HEK293 (cell line): ENCODE data around the gene GDF2.

Experiments
- CTCF ChIA-PET: fragments of 350-600 bp; formaldehyde crosslinking; extraction: SDS; loops from one replicate; lab custom pipeline; 2021; ENCODE audit warnings: antibody characterized with exemption; lab: Yijun Ruan, JAX
- POLR2A ChIA-PET: fragments of 300-600 bp; formaldehyde crosslinking; extraction: SDS; loops from one replicate; lab custom pipeline; 2020; ENCODE audit warnings: antibody characterized with exemption, inconsistent platforms; lab: Yijun Ruan, JAX
- H3K27ac ChIP-seq: fragments of 200-500 bp; sonication (Bioruptor generic); 2 replicates; pipeline ENCODE4 v1.5.1; 2014; ENCODE audit warnings: low read depth, low read length, control low read depth, inconsistent platforms; ENCODE audit errors: extremely low read depth
- H3K36me3 ChIP-seq, 2 experiments: fragments of 200-500 bp in 1 of 2; sonication (Bioruptor generic) in 1 of 2; 1 replicate in 1 of 2; 2 replicates in 1 of 2; pipeline ENCODE4 v1.5.1; 2014 to 2017; ENCODE audit warnings: inconsistent platforms in 2 of 2, low read length in 2 of 2; ENCODE audit not compliant: control insufficient read depth in 2 of 2, insufficient read depth in 1 of 2
- H3K4me1 ChIP-seq: fragments of 200-500 bp; sonication (Bioruptor generic); 2 replicates; pipeline ENCODE4 v1.5.1; 2014; ENCODE audit warnings: mild to moderate bottlenecking, low read length, inconsistent platforms; ENCODE audit not compliant: control insufficient read depth, insufficient read depth
- H3K4me3 ChIP-seq: 2 replicates; pipeline ENCODE4 v1.5.1; 2011; ENCODE audit warnings: low read depth, mild to moderate bottlenecking, control low read depth, low read length, moderate library complexity
- H3K9me3 ChIP-seq: fragments of 200-500 bp; sonication (Bioruptor generic); 2 replicates; pipeline ENCODE4 v1.5.1; 2014; ENCODE audit warnings: low read depth, low read length, inconsistent platforms; ENCODE audit not compliant: control insufficient read depth, insufficient read depth
- AEBP2 ChIP-seq: fragments of 450-650 bp; formaldehyde crosslinking; IDR thresholded peaks from 2 replicates; pipeline ENCODE4 v1.5.1; 2016; ENCODE audit warnings: missing biosample characterization, missing genetic modification characterization, borderline replicate concordance
- KLF1 ChIP-seq: fragments of 450-650 bp; formaldehyde crosslinking; IDR thresholded peaks from 2 replicates; pipeline ENCODE4 v1.5.1; 2016; ENCODE audit warnings: missing biosample characterization, missing genetic modification characterization
- KLF10 ChIP-seq: fragments of 450-650 bp; IDR thresholded peaks from 2 replicates; pipeline ENCODE4 v1.5.1; 2018; ENCODE audit warnings: missing biosample characterization, mild to moderate bottlenecking, missing genetic modification characterization
- KLF9 ChIP-seq: fragments of 450-650 bp; formaldehyde crosslinking; IDR thresholded peaks from 2 replicates; pipeline ENCODE4 v1.5.1; 2016; ENCODE audit warnings: missing biosample characterization, missing genetic modification characterization, low read depth
- MYNN ChIP-seq: fragments of 450-650 bp; formaldehyde crosslinking; IDR thresholded peaks from 2 replicates; pipeline ENCODE4 v1.5.1; 2016; ENCODE audit warnings: missing biosample characterization, missing genetic modification characterization, borderline replicate concordance
- PATZ1 ChIP-seq: fragments of 450-650 bp; formaldehyde crosslinking; IDR thresholded peaks from 2 replicates; pipeline ENCODE4 v1.5.1; 2016; ENCODE audit warnings: missing biosample characterization, missing genetic modification characterization
- PRDM10 ChIP-seq: fragments of 450-650 bp; formaldehyde crosslinking; IDR thresholded peaks from 2 replicates; pipeline ENCODE4 v1.5.1; 2016; ENCODE audit warnings: missing biosample characterization, missing genetic modification characterization
- SP7 ChIP-seq: fragments of 450-650 bp; formaldehyde crosslinking; IDR thresholded peaks from 2 replicates; pipeline ENCODE4 v1.5.1; 2016; ENCODE audit warnings: missing biosample characterization, missing genetic modification characterization
- ZBTB17 ChIP-seq: fragments of 450-650 bp; formaldehyde crosslinking; IDR thresholded peaks from 2 replicates; pipeline ENCODE4 v1.5.1; 2016; ENCODE audit warnings: missing biosample characterization, missing genetic modification characterization
- ZFHX2 ChIP-seq: fragments of 450-650 bp; formaldehyde crosslinking; conservative IDR thresholded peaks from 2 replicates; pipeline ENCODE4 v1.5.1; 2016; ENCODE audit warnings: missing biosample characterization, missing genetic modification characterization
- ZNF10 ChIP-seq: fragments of 450-650 bp; formaldehyde crosslinking; IDR thresholded peaks from 2 replicates; pipeline ENCODE4 v1.5.1; 2017; ENCODE audit warnings: missing biosample characterization, missing genetic modification characterization
- ZNF146 ChIP-seq: fragments of 450-650 bp; formaldehyde crosslinking; IDR thresholded peaks from 2 replicates; pipeline ENCODE4 v1.5.1; 2016; ENCODE audit warnings: missing biosample characterization, missing genetic modification characterization
- ZNF239 ChIP-seq: fragments of 450-650 bp; formaldehyde crosslinking; IDR thresholded peaks from 2 replicates; pipeline ENCODE4 v1.5.1; 2016; ENCODE audit warnings: missing biosample characterization, missing genetic modification characterization
- ZNF248 ChIP-seq: fragments of 450-650 bp; formaldehyde crosslinking; IDR thresholded peaks from 2 replicates; pipeline ENCODE4 v1.5.1; 2017; ENCODE audit warnings: missing biosample characterization, missing genetic modification characterization
- ZNF274 ChIP-seq, 2 experiments: fragments of 200-500 bp in 1 of 2; fragments of 450-650 bp in 1 of 2; sonication (Bioruptor generic) in 1 of 2; formaldehyde crosslinking in 1 of 2; IDR thresholded peaks; 2 replicates each; pipeline versions ENCODE4 v1.5.1 to v1.6.1; 2014 to 2016; ENCODE audit warnings: borderline replicate concordance in 1 of 2, inconsistent platforms in 1 of 2, low read length in 1 of 2, missing biosample characterization in 1 of 2, missing genetic modification characterization in 1 of 2
- ZNF280C ChIP-seq: fragments of 450-650 bp; formaldehyde crosslinking; IDR thresholded peaks from 2 replicates; pipeline ENCODE4 v1.5.1; 2016; ENCODE audit warnings: missing biosample characterization, missing genetic modification characterization
- ZNF473 ChIP-seq: fragments of 450-650 bp; formaldehyde crosslinking; IDR thresholded peaks from 2 replicates; pipeline ENCODE4 v1.5.1; 2017; ENCODE audit warnings: missing biosample characterization, missing genetic modification characterization
- ZNF529 ChIP-seq: fragments of 450-650 bp; formaldehyde crosslinking; IDR thresholded peaks from 2 replicates; pipeline ENCODE4 v1.5.1; 2017; ENCODE audit warnings: missing genetic modification characterization, missing biosample characterization; ENCODE audit not compliant: insufficient replicate concordance
- ZNF555 ChIP-seq: fragments of 450-650 bp; formaldehyde crosslinking; conservative IDR thresholded peaks from 2 replicates; pipeline ENCODE4 v1.5.1; 2017; ENCODE audit warnings: missing biosample characterization, mild to moderate bottlenecking, missing genetic modification characterization, inconsistent platforms
- ZNF654 ChIP-seq: fragments of 450-650 bp; formaldehyde crosslinking; IDR thresholded peaks from 2 replicates; pipeline ENCODE4 v1.5.1; 2016; ENCODE audit warnings: low read depth, missing biosample characterization, missing genetic modification characterization
- ZNF670 ChIP-seq: fragments of 450-650 bp; formaldehyde crosslinking; IDR thresholded peaks from 2 replicates; pipeline ENCODE4 v1.5.1; 2016; ENCODE audit warnings: missing biosample characterization, missing genetic modification characterization, low read depth
- ZNF776 ChIP-seq: fragments of 450-650 bp; formaldehyde crosslinking; IDR thresholded peaks from 2 replicates; pipeline ENCODE4 v1.5.0; 2017; ENCODE audit warnings: missing biosample characterization, missing genetic modification characterization, borderline replicate concordance
- ZNF791 ChIP-seq: fragments of 450-650 bp; formaldehyde crosslinking; IDR thresholded peaks from 2 replicates; pipeline ENCODE4 v1.5.1; 2016; ENCODE audit warnings: missing biosample characterization, missing genetic modification characterization
- TF ChIP-seq, protein P1 (sequence below): fragments of 450-650 bp; formaldehyde crosslinking; IDR thresholded peaks from 2 replicates; pipeline ENCODE4 v1.5.1; 2016; ENCODE audit warnings: missing biosample characterization, missing genetic modification characterization

The GDF2 gene

GRCh38 chr10:47311193-47311931 is 10.9 kb upstream of the GDF2 start (continued):
- TF ChIP-seq ZNF274 (IDR thresholded peaks at IDR 0.05; ENCODE audit: low read length) (no peak), ZNF274 (tag by site-specific recombination; IDR thresholded peaks at IDR 0.05; ENCODE audit: borderline replicate concordance) (no peak), SP7 (tag by site-specific recombination) (no peak), PRDM10 (tag by site-specific recombination) (no peak), KLF10 (tag by site-specific recombination) (no peak), ZNF248 (tag by site-specific recombination) (no peak), ZNF146 (tag by site-specific recombination) (no peak), ZBTB17 (tag by site-specific recombination) (peak; percentile 40; the same call in 1 of the 2 replicates), ZNF473 (tag by site-specific recombination) (no peak), ZFHX2 (tag by site-specific recombination) (0 out of 2 replicates have a peak, but pooled peaks have one; percentile 5), MYNN (tag by site-specific recombination) (no peak), ZNF529 (tag by site-specific recombination) (no peak), ZNF776 (tag by site-specific recombination) (no peak), ZNF670 (tag by site-specific recombination) (no peak), PATZ1 (tag by site-specific recombination) (no peak), ZNF239 (no peak), KLF1 (tag by site-specific recombination) (peak; percentile 59), ZNF791 (tag by site-specific recombination) (no peak)
- TF ChIP-seq, protein P1, sequence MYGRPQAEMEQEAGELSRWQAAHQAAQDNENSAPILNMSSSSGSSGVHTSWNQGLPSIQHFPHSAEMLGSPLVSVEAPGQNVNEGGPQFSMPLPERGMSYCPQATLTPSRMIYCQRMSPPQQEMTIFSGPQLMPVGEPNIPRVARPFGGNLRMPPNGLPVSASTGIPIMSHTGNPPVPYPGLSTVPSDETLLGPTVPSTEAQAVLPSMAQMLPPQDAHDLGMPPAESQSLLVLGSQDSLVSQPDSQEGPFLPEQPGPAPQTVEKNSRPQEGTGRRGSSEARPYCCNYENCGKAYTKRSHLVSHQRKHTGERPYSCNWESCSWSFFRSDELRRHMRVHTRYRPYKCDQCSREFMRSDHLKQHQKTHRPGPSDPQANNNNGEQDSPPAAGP (tag by site-specific recombination) = no peak

DNA sequence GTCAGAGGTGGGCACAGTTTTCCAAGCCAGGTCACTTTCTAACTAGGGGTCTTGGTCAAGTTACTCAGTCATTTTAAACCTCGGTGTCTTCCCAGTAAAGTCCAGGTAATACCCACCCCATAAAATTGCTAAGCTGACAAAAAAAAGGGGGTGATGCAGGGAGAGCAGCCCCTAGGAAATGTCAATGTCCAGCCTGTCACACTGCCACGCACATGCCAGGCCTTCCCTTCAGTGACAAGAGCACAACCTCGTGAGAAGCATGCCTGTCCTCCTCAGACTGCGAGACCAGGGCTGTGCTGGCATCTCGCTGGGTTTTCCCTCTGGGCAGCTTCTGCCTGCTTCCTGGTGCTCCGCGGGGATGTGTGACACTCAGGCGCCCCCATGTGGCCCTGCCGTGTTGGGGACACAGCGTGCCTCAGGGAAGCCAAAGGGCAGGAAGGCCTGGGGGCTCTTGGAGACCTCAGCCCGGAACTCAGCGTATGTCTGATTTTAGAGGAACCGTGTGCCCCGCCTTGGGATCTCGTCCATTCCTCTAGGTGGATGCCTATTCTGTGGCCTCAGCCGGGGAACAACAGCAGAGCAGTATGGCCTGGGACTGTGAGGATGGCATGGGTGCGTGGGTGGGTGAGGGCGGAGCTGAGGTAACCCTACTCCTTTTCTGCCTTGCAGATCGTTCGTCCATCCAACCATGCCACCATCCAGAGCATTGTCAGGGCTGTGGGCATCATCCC is 10.2 kb upstream of the GDF2 start:
- POLR2A ChIA-PET = interaction anchor here (0.9 kb wide), 1 partner anchor 264 kb away, joined by 5 read pairs; no protein-coding TSS in a partner anchor
- no peak overlapping the region for H3K4me3 ChIP-seq
- CTCF ChIA-PET = interaction anchor here (0.6 to 8.1 kb wide), 35 partner anchors 9 to 317 kb away, joined by 3 to 131 read pairs (median 4); no protein-coding TSS in a partner anchor
- no peaks in the 10 kb centered on the region for H3K4me1 ChIP-seq
- no peaks in the 10 kb centered on the region for H3K36me3 ChIP-seq
- no peak overlapping the region for H3K27ac ChIP-seq
- no peaks in the 10 kb centered on the region for H3K9me3 ChIP-seq
- TF ChIP-seq ZNF280C (tag by site-specific recombination) (no peak), ZNF555 (tag by site-specific recombination) (no peak), ZNF10 (tag by site-specific recombination) (no peak), KLF9 (tag by site-specific recombination) (no peak), ZNF654 (peak; percentile 90), AEBP2 (tag by site-specific recombination) (no peak)
